Measurements from ENCODE around the gene CRB1.
"Not testable (repeated sequence)": the region's sequence is repeated elsewhere in the genome, so short reads cannot be mapped to it uniquely, and the experiment has no call there.

Gene CRB1

DNA sequence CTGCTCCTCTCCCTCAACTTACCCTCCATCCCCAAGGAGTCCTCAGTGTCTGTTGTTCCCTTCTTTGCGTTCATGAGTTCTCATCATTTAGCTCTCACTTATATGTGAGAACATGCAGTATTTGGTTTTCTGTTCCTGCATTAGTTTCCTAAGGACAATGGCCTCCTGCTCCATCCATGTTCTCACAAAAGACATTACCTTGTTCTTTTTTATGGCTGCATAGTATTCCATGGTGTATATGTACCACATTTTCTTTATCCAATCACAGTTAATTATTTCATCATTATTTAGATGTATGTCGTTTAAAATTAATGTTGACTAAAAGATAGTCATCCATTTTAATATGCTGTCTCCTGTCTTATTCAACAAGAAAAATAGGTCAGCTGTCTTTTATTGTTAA, 134.1 kb downstream of the CRB1 start:
- no peak for DNase-seq

GRCh38 chr1:197404774-197405173, 136.7 kb downstream of the CRB1 start:
- not testable (repeated sequence) for DNase-seq

GRCh38 chr1:197405614-197406013, 137.6 kb downstream of the CRB1 start:
- DNase-seq = not testable (repeated sequence)

DNA sequence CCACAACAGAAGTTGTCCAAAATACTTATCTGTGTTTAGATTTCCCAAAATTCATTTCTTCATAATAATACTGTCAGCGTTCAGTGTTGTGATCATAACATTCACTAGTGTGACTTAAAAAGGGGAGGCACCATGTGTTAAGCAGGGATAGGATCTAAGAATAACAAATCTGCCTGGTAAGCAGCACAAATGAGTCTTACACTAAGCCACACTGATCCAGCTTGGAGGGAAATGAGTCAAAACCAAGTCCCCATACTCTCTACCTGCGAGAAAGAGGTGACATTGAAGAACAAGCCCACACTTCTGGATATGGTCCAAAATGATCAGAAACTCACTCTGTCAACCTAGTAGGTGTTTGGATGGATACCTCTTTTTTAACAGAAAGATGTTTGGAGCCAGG, 145.5 kb downstream of the CRB1 start:
- DNase-seq = no peak

- no peak for DNase-seq
Measured at GRCh38 chr1:197415221-197415620, 147.2 kb downstream of the CRB1 start.

- no peak for DNase-seq
Measured at GRCh38 chr1:197418693-197419092, 150.6 kb downstream of the CRB1 start.

GRCh38 chr1:197422993-197423392, 154.9 kb downstream of the CRB1 start:
- DNase-seq = no peak

DNA sequence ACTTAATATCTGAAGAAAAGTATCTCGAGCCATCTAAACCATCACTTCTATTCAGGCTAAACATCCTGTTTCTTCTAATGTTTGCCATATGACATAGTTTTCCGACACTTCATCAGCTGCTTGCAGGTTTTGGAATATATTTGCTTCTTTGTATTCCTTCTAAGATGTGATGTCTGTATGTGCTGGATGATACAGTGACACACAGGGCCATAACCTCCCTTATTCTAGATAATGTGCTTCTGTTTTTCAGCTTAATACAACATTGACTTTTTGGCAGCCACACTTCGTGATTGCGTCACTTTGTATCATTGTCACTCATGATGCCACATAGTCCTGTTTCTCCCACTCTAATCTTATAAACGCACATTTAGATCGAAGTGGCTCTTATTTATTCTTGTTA, 156.3 kb downstream of the CRB1 start:
- no peak for DNase-seq

GRCh38 chr1:197429372-197429771, 161.3 kb downstream of the CRB1 start:
- no peak for DNase-seq

DNA sequence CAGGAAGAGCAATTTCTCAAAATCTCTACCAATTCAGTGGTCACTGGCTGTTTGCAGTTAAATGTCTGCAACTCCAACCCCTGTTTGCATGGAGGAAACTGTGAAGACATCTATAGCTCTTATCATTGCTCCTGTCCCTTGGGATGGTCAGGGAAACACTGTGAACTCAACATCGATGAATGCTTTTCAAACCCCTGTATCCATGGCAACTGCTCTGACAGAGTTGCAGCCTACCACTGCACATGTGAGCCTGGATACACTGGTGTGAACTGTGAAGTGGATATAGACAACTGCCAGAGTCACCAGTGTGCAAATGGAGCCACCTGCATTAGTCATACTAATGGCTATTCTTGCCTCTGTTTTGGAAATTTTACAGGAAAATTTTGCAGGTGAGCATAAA, 167.2 kb downstream of the CRB1 start:
- no peak for DNase-seq

GRCh38 chr1:197437601-197438000, 169.5 kb downstream of the CRB1 start:
- DNase-seq = no peak

DNA sequence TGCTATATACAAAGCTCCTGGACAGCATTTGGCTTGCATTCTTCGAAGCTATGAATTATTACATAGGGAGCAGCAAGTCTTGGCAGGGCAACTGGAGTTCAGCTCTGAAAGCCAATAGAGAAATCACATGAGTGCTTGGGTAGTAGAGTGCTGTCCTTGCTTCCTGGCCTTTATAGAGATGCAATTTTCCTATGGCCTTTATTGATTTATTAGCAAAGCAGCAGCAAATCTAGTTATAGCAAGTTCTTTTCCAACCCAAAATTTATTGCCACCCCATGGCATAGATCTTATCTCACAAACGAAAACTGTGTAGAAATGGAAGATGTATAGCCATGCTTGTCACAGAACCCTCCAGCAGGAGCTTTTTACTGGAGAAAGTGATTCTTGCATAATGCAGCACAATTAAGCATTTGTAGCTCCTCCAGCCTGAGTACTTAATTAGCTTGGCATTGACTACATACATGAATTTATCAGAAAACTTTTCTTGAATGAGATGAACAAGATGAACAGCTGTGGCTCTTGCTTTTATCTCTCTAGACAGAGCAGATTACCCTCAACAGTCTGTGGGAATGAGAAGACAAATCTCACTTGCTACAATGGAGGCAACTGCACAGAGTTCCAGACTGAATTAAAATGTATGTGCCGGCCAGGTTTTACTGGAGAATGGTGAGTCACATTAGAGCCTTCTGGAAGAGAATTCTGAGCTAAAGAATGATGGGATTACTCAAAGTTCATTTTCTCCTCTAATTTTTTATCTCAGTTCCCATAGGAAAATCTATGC, 170.1 kb downstream of the CRB1 start:
- DNase-seq = no peak

DNA sequence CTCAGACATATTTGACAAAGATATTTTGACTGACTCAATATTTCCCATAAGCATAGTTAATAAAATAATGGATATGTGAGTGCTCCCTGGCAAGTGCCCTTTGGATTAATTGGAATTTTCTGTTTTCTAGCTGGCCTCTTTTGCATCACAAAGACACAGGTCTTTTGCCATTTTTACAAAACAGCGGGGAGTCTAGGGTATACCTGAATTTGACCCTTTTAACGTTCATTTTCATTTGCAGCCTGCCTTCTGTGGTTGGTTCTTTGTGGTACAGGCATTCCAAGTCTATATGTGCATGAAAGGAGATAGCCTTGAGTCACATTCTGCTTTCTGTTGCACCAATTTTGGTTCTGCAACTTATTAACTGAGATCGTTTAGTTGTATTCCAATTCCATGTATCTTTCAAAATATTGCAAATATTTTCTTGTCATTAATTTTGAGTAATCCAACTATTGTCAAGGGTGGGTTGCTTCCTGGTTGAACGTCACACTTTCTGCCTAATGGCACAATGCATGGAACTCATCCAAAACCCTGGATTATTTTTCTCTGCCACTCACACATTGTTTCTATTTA, 171.7 kb downstream of the CRB1 start:
- DNase-seq = no peak

- no peak for DNase-seq
Measured at GRCh38 chr1:197440715-197441114, 172.7 kb downstream of the CRB1 start.

DNA sequence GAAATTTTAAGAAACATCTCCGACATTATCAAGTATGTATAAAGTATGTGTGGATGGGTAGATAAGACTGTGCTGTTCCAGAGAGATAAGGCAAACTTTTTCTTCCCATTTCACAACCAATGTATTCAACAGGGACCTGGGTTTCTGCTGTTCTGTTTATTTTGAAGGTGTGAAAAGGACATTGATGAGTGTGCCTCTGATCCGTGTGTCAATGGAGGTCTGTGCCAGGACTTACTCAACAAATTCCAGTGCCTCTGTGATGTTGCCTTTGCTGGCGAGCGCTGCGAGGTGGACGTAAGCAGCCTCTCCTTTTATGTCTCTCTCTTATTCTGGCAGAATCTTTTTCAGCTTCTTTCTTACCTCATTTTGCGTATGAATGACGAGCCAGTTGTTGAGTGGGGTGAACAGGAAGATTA, 174.0 kb downstream of the CRB1 start:
- no peak for DNase-seq

DNA sequence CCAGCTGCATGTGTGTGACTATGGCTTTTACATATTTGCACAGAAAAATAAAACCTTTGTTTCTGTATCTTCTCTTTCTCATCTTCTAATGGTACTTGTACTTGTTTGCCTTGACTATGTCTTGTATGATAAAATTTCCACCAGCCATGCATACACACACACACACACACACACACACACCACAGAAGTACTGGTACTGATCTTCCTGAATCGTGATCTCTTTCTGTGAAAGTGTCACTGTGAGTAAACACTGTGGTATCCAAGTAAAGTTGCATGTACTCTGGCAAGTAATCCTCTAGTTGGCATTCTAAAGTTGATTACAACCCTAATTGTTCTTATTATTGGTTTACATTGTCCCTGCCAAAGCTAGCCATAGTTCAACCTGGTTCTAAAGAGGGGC, 176.7 kb downstream of the CRB1 start:
- DNase-seq = no peak

DNA sequence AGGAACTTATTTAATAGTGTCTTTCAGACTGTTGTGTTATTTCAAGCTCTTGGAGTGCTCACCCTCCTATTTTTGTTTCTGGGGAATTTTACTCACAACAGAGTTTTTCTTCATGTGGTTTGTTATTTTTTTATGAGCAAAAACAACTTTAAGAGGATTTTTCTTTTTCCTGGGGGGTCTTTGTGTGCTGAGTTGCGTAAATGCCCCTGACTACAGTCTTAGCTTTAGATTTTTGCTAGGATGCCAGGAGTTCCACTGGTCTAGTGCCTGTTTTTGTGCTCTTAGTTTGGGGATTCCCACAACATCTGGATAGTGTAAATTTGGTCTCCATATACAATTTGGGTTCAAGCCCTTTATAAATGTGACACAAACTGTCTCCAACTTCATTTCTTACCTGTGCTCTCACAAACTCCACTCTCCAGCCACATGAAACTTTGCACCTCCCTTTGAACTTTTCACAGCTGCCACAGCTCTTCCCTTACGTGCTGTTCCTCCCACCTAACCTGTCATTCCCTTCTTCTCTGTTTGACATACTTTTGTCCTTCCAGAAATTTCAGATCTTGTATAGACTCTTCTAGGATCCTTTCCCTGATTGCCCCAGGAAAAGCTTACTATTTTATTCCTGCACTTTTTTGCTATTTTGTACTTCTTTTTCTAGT, 180.2 kb downstream of the CRB1 start:
- no peak for DNase-seq

GRCh38 chr1:197451381-197451780, 183.3 kb downstream of the CRB1 start:
- no peak for DNase-seq

DNA sequence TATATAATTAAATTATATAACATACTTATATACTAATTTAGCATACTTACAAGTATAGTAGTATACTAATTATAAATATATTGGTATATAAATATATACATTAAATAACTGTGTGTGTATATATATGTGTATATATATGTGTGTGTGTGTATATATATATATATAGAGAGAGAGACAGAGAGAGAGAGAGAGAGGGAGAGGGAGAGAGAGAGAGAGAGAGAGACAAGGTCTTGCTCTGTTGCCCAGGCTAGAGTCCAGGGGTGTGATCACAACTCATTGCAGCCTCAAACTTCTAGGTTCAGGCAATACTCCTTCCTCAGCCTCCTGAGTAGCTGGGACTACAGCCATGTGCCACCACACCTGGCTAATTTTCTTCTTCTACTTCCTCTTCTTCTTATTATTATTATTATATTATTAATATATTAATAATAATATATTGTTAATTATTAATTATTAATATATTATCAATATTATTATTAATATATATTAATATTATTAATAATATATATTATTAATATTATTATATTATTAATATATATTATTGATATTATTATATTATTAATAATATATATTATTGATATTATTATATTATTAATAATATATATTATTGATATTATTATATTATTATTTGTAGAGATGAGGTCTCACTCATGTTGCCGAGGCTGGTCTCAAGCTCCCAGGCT, 185.5 kb downstream of the CRB1 start:
- DNase-seq = no peak

DNA sequence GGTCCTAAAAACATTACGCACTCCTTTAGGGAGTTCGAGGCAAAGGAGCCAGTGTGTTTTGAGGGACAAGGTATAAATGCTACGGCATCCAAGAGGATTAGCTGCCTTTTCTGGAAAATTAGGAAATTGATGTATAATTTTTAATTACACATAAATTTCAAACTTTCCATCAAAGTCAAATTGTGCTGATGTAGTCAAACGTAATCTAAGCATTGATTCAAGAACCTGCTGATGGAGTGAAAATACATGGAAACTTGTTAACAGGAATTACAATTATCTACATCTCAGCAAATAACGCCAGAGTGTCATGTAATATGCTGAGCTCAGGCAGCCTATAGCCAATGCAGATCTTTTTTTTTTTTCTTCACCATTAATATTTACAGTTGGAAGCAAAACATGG, 194.5 kb downstream of the CRB1 start:
- DNase-seq = no peak

DNA sequence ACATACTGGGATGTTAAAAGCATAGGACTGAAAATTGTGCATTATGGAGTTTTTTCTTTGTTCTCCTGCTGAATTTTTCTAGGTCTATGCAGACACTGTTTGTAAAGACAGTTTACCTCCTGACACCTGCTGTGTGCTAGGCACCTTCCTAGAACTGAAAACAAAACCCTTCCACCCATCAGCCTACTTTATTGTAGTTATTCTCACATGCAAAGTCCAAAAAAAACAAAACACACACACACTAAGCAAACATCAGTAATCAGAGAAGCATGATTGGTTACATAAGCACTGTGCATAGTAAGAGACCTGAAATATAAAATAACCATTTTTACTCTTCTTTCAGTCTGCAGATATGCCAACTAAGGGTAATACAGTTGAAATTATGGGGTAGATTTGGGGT, 195.1 kb downstream of the CRB1 start:
- no peak for DNase-seq

- no peak for DNase-seq
Measured at GRCh38 chr1:197464044-197464443, 196.0 kb downstream of the CRB1 start.

DNA sequence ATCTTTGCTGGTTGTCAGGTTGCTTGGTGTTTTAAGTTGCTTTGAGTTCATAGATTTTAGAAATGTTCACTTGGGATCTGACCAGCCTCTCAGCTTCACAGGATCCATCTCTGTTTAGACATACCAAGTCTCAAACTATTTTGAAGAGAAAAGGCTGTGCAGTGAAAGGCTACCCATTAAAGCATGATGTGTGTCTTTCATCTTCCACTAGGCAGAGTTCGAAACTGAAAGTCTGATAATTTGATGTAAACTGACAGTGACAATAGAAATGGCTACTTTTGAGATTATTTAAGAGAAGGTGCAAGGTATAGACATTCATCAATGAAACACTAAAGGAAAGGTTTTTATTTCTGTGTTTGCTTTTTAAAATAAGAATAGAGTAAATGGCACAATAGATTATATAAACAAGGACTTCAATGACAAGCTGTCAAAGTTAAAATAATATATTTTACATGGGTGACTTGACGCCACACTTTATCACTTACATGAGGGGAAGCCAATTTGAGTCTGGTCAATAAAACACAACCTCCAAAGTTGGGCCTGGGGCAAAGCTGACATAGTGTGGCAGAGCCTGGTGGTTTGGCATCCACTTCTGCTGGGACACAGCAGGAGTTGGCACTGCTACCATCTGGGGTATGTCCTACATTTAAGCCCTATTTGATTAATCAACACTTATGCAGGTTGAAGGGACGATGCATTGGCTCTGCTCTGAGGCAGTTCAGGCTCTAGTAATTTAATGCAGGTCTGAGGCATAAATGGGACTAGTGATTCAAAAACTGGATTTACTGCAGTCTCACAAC, 197.7 kb downstream of the CRB1 start:
- DNase-seq = no peak

Data from CD4-positive, alpha-beta T cell treated with Interleukin-4 for 4 hours (primary cell).